Measurements from ENCODE around the gene WASF2.

GRCh38 chr1:27489501-27489972, 430 bp downstream of the WASF2 start:
- TF ChIP-seq CHD7 (IDR thresholded peaks at IDR 0.05; ENCODE audit: insufficient replicate concordance, low read length) = no peak
- TF ChIP-seq, protein P1, sequence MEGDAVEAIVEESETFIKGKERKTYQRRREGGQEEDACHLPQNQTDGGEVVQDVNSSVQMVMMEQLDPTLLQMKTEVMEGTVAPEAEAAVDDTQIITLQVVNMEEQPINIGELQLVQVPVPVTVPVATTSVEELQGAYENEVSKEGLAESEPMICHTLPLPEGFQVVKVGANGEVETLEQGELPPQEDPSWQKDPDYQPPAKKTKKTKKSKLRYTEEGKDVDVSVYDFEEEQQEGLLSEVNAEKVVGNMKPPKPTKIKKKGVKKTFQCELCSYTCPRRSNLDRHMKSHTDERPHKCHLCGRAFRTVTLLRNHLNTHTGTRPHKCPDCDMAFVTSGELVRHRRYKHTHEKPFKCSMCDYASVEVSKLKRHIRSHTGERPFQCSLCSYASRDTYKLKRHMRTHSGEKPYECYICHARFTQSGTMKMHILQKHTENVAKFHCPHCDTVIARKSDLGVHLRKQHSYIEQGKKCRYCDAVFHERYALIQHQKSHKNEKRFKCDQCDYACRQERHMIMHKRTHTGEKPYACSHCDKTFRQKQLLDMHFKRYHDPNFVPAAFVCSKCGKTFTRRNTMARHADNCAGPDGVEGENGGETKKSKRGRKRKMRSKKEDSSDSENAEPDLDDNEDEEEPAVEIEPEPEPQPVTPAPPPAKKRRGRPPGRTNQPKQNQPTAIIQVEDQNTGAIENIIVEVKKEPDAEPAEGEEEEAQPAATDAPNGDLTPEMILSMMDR (IDR thresholded peaks at IDR 0.05; ENCODE audit: control extremely low read depth in 1 of 3, insufficient read depth in 1 of 3, low read depth in 1 of 3, low read length in 3 of 3) = no peak
- no peak for TF ChIP-seq POLR2A (IDR thresholded peaks at IDR 0.05; ENCODE audit: control extremely low read depth in 1 of 2, low read depth in 2 of 2, low read length in 2 of 2)
- TF ChIP-seq NRF1 (IDR thresholded peaks at IDR 0.05; ENCODE audit: low read depth, low read length) = no peak
- TF ChIP-seq SRF (IDR thresholded peaks at IDR 0.05; ENCODE audit: low read depth, low read length) = no peak
- no peak for TF ChIP-seq TEAD4 (IDR thresholded peaks at IDR 0.05; ENCODE audit: low read depth, low read length)
- no peak for TF ChIP-seq TAF1 (IDR thresholded peaks at IDR 0.05; ENCODE audit: low read depth, low read length)
- TF ChIP-seq JUN (IDR thresholded peaks at IDR 0.05; ENCODE audit: low read depth, low read length) = no peak
- no peak for TF ChIP-seq MAFK (IDR thresholded peaks at IDR 0.05; ENCODE audit: low read depth, low read length)

Data from H1 (cell line).